CD4-positive, alpha-beta T cell treated with Interleukin-15 for 4 hours (primary cell): Measurements from ENCODE around the gene CLCF1.

ENCODE experiments used
- DNase-seq: peaks from one replicate; pipeline ENCODE4 v3.0.0-alpha.2; 2020; ENCODE audit warnings: low spot score

The CLCF1 gene

GRCh38 chr11:67356387-67356863 is 17.0 kb downstream of the CLCF1 start:
- no peak for DNase-seq

DNA sequence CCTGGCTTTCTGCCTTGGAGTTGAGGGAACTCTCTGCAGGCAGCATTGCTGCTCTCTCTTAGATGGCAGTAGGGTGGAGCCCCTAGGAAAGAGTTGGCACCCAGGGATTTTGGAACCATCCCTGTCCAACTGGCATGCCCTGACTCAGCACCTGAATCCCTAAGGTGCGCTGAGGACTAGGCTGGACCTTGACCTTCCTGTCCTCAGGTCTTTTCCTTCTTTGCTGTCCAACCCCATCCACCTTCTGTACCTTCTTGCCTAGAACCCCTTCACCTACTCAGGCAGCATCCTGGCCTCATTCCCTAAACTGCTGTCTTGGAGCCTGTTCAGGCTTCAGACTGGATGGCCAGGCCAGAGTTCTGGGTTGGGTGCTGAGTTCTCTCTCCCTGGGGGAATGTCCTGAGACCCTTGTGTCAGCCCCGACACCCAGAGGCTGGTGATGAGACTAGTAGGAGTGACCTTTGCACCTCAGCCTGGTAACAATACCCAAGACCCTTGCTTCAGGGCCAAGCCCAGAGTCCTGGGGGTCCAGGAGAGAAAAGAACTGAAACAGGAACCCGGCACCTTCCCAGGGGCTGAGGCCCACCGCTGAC is 17.5 kb downstream of the CLCF1 start:
- no peak for DNase-seq

GRCh38 chr11:67355023-67355793 is 18.2 kb downstream of the CLCF1 start:
- DNase-seq, result no peak

DNA sequence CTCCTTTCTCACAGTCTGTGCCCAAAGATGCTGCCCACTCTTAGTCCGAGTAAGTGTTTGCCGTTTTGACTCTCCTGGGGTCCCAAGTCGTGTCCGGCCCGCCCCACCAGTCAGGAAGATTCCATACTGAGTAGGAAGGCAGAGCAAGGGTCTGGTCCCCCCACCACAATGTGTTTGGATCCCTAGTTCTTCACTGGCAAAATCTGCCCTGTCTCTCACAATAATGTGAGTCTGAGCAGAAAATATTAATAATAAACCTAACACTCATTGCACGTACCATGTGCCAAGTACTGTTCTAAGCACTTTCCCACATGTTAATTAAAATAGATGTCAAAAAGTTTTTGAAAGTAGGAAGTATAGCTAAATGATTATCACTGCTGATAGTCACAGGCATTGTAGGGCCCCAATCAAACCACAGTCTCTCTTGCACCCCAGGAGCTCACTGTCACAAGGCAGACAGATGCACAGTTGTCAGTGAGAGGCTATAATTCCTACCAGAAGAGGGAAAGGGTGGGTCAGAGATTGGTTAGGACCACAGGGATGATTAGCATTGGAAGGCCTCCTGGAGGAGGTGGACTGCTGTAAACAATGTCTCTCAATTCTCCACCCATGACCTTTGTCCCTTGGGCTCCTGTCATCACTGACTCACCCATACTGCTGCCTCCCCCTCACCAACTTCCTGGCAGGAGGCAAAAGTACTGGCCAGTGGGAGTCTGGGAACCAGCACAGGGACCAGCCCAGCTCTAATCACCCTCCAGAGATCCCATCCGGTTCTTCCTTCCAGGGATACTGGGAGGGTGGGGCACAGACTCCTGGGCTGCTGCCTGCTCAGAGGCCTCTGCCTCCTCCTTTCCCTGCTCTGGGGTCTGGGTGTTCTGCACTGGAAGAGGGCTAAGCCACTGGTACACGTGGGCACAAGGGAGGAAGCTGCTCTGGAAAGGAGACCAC is 19.0 kb downstream of the CLCF1 start:
- DNase-seq, result no peak

- DNase-seq, result peak; percentile 96
These were observed 19.9 kb downstream of the CLCF1 start, which contains the start of gene POLD4 for GRCh38 chr11:67353317-67354074. Gene POLD4 (minus strand): TSS chr11:67353546. CDS start chr11:67353399, 147 bp downstream.

DNA sequence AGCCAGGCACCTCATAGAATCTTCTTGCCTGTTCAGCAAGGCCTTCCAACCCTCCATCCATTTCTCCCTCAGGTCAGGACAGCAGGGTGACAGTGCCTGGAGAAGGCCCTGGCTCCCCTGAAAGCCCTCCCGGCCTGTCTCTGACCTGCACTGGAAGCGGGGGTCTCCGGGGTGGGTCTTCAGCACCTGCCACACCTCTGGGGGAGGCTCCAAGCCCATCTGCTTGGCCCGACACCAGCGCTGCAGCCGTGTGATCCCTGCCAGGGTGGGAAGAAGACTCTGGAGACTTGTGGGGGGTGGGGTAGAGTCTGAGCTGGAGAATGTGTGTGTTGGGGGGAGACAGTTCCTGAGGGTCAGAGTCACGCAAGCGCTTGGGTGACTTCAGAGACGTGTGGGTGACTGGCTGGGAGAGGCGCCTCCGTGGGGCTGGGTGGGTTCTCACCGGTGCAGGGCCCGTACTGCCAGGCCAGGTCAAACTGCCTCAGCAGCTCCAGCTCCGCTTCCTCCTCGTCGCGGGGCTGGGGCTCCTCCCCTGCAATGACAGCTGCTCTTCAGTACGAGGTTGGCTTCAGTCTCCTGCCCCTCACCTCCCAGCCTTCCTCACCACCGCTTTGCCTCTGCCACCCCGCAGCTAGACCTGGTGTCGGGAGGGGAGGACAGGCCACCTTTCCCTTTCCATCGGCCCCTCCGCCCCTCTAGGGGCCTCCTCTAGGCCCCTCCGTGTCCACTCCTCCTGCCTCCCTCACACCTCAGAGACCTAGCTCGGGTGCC is 20.7 kb downstream of the CLCF1 start:
- peak; percentile 48 for DNase-seq

- DNase-seq, result peak; percentile 72
These were observed 22.0 kb downstream of the CLCF1 start for GRCh38 chr11:67351275-67352005.

DNA sequence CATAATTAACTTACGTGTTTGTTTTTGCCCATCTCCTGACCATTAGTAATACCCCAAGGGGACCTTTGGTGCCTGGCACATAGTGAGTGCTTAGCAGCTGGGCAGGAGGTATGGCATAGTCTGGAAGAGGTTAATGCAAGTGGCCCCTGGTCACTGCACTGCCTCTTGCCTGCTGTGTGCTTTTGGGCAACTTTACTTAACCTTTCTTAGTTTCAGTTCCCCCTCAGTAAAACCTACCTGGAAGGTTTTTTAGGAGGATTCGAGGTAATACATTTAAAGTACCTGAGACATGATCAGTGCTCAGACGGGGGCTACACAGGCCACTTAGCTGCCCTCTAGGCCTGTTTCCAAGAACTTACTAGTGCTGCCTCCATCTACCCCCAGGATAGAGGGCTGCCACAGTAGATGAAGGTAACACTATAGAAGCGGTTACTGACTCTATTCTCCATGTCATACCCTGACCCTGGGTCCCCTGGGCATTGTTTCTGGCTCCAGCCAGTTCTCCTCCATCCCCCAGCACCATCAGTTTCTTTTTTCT is 23.4 kb downstream of the CLCF1 start:
- DNase-seq, result no peak

GRCh38 chr11:67349457-67349856 is 23.9 kb downstream of the CLCF1 start:
- DNase-seq, result no peak

DNA sequence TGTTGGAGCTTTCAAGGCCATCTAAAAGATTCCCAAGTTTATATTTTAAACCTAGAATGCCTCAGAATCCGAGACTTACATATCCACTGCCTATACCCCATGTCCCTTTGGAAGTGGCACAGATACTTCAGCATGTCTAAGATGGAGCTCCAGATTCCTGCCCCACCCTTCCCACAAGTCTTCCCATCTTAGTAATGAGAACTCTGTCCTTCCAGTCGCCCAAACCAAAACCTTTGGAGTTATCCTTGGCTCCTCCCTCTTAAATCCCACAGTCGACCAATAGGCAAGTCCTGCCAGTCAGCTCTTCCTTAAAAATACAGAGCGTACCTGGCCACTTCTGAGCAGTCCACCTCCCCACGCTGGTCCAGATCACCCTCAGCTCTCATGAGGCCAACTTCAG is 24.4 kb downstream of the CLCF1 start:
- DNase-seq, result no peak

DNA sequence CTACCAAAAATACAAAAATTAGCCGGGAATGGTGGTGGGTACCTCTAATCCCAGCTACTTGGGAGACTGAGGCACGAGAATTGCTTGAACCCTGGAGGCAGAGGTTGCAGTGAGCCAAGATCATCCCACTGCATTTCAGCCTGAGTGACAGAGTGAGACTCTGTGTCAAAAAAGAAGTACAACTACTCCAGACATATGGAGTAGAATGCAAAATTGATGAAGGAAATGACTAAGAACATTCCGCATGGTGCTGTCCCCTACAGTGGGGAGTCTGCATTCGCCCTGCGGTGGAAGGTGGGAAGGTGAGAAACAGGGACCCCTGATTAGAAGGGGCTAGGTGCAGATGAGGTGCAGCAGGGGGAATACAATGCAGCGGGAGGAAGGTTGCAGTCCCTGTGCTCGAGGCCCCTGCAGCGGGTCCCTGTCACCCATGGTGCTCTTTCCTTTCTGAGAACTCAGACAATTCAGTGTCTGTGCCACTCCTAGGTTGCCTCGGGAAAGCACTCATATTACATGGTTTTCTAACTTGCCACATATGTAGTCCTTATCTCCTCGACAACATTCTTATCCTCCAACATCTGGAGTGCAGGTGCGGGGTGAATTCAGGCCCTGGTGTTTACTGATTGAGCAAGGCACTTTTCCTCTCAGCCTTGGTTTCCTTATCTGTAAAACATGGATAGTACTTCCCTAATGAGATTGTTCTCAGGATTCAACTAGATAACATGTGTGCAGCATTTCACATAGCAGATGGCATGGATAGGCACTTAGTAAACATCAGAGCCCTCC is 25.2 kb downstream of the CLCF1 start:
- DNase-seq, result no peak

DNA sequence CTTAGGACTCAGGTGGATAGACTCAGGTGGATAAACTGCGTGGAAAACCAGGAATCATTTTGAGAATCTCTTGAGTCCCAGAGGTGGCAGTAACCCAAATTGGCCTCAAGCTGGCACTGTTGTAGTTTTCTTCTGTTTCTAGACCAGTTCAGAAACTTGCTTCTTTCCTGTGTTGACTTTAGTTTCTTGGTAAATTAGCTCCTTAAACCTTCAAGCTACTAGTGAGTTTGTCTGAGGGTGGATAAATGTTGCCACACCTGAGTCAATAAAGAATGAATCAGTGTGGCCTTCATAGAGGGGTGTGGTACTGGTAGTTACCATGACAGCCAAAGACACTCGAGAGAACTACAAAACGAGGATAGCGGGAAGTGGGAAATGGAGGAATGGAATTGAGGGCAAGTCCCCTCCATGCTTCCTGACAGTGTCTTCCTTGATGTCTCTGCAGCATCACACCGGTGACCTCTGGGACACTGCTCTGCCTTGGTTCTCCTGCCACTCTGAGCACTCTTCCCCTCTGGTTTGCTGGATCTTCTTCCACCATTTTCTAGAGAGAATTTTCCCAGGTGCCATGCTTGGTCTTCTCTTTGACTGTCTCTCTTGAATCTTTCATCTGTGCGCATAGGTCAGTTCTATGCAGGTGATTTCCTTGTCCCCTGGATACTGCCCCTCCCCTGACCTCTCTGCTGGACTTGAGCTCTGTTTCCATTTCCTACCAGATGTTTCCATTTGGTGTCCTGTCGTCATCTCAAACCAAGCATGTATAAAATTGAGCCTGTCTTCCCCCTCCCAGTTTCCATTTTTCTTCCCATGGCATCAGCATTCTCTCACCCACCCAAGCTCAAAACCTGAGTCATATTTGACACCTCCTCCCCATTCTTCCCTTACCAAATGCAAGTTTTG is 27.2 kb downstream of the CLCF1 start:
- peak; percentile 65 for DNase-seq

DNA sequence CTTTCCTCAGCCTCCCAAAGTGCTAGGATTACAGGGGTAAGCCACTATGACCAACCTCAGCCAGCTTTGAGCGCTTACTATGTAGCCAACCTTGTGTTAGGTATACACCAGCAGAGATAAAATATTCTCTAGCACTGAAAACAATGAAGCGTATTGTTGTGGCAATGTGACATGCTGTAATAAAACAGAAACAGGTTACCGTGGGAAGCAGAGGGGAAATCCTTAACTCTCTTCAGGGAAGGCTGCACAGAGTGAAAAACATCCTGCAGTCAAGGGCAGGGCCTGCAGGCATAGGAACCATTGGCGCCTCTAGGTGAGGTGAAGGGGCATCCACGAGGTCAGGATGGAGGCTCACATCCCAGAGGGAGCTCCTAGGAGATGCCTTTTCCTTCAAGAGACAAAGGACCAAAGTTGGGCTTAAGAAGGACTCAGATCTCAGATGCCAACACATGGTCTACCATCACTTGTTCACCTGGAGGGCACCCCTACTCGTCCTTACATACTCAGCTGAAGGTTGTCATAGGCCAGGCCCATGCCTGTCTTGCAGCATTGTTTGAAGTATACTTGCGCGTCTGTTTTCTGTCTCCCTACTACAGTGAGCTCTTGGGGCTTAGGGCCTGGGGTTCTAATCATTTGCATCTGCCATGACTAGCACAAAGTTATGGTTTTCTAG is 28.0 kb downstream of the CLCF1 start:
- DNase-seq, result no peak

- DNase-seq, result no peak
These were observed 29.1 kb downstream of the CLCF1 start for GRCh38 chr11:67344264-67344663.

DNA sequence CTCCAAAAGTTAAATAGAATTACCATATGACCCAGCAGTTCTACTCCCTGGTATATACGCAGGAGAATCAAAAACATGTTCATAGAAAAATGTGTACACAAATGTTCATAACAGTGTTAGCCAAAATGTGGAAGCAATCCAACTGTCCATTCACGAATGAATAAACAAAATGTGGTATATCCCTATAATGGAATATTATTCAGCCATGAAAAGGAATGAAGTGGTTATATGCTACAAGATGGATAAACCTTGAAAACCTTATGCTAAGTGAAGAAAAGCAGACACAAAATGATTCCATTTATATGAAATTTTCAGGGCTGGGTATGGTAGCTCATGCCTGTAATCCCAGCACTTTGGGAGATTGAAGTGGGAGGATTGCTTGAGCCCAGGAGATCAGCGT is 36.1 kb downstream of the CLCF1 start:
- DNase-seq, result no peak

DNA sequence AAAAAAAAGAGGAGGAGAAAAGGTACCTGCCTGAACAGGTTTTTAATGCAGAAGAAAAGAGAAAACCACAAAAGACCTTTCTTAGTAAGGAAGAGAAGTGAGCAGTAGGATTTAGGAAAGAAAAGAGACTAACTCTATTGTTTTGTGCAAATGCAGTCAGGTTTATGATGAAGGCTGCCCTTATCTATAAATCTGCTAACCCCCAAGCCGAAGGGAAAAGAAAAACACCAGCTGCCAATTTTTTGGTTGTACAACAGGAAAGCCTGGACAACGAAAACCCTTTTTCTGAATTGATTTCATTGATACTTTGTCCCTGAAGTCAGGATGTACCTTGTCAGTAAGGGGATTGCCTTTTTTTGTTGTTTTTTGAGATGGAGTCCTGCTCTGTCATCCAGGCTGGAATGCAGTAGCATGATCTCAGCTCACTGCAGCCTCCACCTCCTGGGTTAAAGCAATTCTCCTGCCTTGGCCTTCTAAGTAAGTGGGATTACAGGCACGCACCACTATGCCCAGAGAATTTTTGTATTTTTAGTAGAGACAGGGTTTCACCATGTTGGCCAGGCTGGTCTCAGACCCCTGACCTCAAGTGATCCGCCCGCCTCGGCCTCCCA is 41.2 kb downstream of the CLCF1 start:
- no peak for DNase-seq

DNA sequence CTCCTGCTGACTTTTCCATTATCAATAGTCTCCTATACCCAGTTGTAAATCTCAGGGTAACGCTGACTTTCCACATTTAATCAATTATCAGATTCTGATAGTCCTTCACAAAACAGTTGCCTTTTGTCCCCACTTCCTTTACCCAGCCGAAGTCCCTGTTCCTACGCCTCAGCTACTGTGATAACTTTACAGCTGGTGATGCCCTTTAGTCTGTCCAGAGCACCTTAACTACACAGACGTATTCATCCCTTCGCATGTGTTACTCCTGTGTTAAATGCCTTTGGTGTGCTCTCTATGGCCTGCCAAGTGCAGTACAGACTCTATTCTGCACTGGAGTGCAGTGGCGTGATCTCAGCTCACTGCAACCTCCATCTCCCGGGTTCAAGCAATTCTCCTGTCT is 49.9 kb downstream of the CLCF1 start:
- DNase-seq, result no peak
